ENCODE results near the gene CTIF. TPM values are rescaled to one million over a fixed set of nuclear protein-coding genes. Genes with fewer than 3 reads are reported as not detected.

The CTIF gene
- total RNA-seq, 2 experiments from 2014 or later, result 3.2 to 3.5 TPM

DNA sequence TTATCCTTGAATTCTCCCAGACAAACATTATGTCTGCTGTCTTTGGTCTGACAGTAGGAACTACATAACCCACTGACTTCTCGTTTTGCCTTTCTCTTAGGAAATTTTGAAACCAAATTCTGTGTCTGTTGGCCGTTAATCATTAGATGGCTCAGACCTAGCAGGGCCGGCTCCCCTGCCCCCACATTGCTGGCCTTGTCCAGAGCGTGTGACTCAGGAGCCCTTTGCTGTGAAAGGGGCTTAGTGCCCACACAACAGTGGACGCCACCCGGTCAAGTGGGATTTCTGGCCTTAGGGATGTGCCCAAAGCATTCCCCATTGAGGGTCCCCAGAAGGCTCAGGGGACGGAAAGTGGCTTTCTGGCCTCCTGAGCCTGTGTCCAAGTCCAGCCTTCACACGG lies 137.5 kb downstream of the CTIF start:
- POLR2A ChIA-PET, result no interaction called here
- H3K9me3 Mint-ChIP-seq, result peaks cover 4% of the 10 kb centered on the region
- peaks cover 4% of the 10 kb centered on the region for H3K36me3 Mint-ChIP-seq (ENCODE audit: low read depth)
- H3K27ac Mint-ChIP-seq, result no peak overlapping the region
- intact Hi-C loops (cut with micrococcal nuclease), result loop anchor here (10.0 kb wide), 4 partner anchors 368 to 768 kb away; no protein-coding TSS in a partner anchor
- CTCF ChIA-PET, result interaction anchor here (0.7 to 2.6 kb wide), 18 partner anchors 11 to 1681 kb away, joined by 3 to 8 read pairs (median 3); no protein-coding TSS in a partner anchor
- no peak overlapping the region for H3K4me3 Mint-ChIP-seq
- ATAC-seq (no peak), DNase-seq (no peak)
- TF ChIP-seq, protein P1, sequence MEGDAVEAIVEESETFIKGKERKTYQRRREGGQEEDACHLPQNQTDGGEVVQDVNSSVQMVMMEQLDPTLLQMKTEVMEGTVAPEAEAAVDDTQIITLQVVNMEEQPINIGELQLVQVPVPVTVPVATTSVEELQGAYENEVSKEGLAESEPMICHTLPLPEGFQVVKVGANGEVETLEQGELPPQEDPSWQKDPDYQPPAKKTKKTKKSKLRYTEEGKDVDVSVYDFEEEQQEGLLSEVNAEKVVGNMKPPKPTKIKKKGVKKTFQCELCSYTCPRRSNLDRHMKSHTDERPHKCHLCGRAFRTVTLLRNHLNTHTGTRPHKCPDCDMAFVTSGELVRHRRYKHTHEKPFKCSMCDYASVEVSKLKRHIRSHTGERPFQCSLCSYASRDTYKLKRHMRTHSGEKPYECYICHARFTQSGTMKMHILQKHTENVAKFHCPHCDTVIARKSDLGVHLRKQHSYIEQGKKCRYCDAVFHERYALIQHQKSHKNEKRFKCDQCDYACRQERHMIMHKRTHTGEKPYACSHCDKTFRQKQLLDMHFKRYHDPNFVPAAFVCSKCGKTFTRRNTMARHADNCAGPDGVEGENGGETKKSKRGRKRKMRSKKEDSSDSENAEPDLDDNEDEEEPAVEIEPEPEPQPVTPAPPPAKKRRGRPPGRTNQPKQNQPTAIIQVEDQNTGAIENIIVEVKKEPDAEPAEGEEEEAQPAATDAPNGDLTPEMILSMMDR (IDR thresholded peaks at IDR 0.05), result no peak
- H3K27me3 Mint-ChIP-seq, result no peaks in the 10 kb centered on the region
- H3K4me1 Mint-ChIP-seq (ENCODE audit: low read depth), result peaks cover 2% of the 10 kb centered on the region

DNA sequence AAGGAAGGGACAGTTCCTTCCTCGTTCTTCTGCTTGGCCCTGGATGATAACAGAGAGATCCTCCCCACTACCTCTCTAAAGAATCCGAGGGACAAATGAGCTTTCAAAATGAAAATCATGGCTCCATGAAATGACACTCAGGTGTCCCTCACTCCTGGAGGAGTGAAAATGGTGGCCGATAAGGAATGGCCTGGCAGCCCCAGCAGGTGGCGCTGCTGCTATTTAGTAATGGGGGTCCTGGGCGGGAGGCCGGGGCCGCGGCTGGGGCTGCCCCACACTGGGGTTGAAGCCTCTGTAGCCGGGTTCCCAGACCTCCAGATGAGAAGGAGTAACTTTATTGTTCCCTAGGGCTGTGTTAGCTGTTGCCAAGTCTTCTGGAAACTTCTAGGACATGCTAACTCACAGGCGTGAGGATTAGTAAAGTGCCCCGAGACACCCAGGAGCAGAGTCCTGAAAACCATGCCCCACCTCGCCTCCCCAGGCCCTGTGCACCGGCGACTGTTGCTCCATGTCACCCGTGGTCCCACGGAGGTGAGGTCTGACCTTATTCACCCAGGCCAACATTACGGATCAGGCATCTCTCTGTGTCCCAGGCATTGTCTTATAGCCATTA lies 138.0 kb downstream of the CTIF start:
- Mint-ChIP-seq H3K27me3 (no peaks in the 10 kb centered on the region), H3K4me1 (ENCODE audit: low read depth) (peaks cover 2% of the 10 kb centered on the region), H3K36me3 (ENCODE audit: low read depth) (no peaks in the 10 kb centered on the region), H3K9me3 (no peaks in the 10 kb centered on the region), H3K27ac (no peak overlapping the region), H3K4me3 (no peak overlapping the region)
- TF ChIP-seq, protein P1 (IDR thresholded peaks at IDR 0.05), result peak; percentile 83
- ATAC-seq (peak; percentile 63), DNase-seq (peak; percentile 80)
- intact Hi-C loops (cut with micrococcal nuclease), result loop anchor here (10.0 kb wide), 4 partner anchors 368 to 768 kb away; no protein-coding TSS in a partner anchor
- ChIA-PET CTCF (interaction anchor here (0.7 to 1.8 kb wide), 16 partner anchors 11 to 806 kb away, joined by 3 to 6 read pairs (median 3); no protein-coding TSS in a partner anchor), POLR2A (no interaction called here)

DNA sequence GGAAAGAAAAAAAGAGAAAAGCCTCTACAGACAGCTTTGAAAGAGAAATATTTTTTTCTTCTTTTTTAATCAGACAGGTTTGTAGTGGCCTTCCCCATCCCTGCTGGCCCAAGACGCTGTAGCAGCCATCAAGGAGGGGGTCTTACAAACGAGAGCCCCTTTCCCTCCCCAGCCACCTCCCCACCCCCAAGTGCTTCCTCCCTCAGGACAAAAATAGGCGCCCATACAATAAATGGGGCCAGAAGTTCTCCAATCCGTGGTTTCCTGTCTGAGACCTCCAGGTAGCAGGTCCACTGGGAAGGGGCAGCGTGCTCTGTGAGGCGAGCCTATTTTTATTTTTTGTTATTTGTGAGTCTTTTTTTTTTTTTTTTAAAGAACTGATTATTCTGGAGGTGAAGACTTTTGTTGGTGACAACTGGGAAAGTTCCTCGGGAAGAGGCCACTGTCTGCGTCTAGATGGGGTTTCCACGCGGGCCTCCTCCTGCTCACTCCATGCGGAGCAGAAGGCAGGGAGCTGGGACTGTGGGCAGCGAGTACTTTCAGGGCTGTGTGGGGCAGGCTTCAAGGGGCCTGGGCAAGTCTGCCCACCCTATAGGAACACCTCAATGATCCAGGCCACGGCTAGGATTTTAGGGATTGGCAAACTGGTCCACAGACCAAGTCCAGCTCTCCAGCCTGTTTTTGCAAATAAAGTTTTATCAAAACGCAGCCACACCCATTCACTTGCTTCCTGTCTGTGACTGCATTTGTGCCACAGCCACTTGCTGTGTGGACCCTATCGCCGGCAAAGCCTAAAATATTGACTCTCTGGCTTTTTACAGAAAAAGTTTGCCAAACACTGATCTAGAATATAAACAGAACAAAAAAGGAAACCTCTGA lies 139.6 kb downstream of the CTIF start:
- Mint-ChIP-seq H3K9me3 (no peaks in the 10 kb centered on the region), H3K4me1 (ENCODE audit: low read depth) (peaks cover 2% of the 10 kb centered on the region), H3K4me3 (no peak overlapping the region), H3K27ac (no peak overlapping the region), H3K36me3 (ENCODE audit: low read depth) (no peaks in the 10 kb centered on the region), H3K27me3 (no peaks in the 10 kb centered on the region)
- DNase-seq (no peak), ATAC-seq (no peak)
- intact Hi-C loops (cut with micrococcal nuclease), result loop anchor here (10.0 kb wide), 4 partner anchors 366 to 766 kb away; no protein-coding TSS in a partner anchor
- TF ChIP-seq, protein P1 (IDR thresholded peaks at IDR 0.05), result no peak
- ChIA-PET CTCF (interaction anchor here (1.3 kb wide), 1 partner anchor 395 kb away, joined by 3 read pairs; no protein-coding TSS in a partner anchor), POLR2A (no interaction called here)

DNA sequence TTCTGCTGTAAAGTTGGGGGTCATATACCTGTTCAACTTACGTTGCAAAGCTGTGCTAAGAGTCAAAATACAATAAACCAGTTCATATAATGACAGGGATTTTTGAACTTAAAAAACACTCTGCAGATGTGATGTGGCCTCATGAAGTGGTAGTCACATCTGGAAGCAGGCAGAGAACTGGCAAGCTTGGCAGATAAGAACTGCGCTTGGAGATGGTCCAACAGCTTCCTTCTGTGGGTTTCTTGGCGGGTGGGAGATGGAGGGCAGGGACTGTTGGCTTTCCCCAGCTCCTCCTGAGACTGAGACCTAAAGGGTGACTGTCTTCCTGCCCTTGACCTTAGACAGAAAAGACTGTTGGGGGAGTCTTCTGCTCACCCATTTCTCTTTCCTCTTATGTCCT lies 140.4 kb downstream of the CTIF start:
- ChIA-PET POLR2A (no interaction called here), CTCF (no interaction called here)
- Mint-ChIP-seq H3K4me3 (no peak overlapping the region), H3K27ac (no peak overlapping the region), H3K36me3 (ENCODE audit: low read depth) (no peaks in the 10 kb centered on the region), H3K27me3 (no peaks in the 10 kb centered on the region), H3K4me1 (ENCODE audit: low read depth) (peaks cover 2% of the 10 kb centered on the region), H3K9me3 (no peaks in the 10 kb centered on the region)
- no peak for ATAC-seq
- TF ChIP-seq, protein P1 (IDR thresholded peaks at IDR 0.05), result no peak
- no peak for DNase-seq
- intact Hi-C loops (cut with micrococcal nuclease), result loop anchor here (10.0 kb wide), 4 partner anchors 366 to 766 kb away; no protein-coding TSS in a partner anchor
